AG20443 (cell line): ENCODE results near the gene TRMU.
"Not testable (repeated sequence)": the region's sequence is repeated elsewhere in the genome, so short reads cannot be mapped to it uniquely, and the experiment has no call there.

Source experiments
- DNase-seq: peaks from one replicate; pipeline ENCODE4 v3.0.0; 2012; ENCODE audit warnings: low spot score, mixed read lengths

The TRMU gene

DNA sequence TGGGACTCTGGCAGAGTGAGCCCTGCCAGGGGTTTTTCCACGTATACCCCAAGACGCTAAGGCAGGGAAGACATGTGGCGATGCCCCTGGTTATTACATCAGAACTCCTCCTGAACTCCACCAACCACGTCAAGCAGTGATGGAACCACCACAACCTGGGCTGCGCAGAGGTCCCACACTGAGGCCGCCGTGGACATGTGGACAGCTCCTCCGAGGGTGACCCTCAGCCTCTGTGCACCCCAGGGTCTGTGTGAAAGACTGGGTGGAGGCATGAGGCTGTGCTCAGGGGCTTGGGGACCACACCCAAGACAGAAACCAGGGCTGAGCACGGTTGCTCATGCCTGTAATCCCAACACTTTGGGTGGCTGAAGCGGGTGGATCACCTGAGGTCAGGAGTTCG is 52.2 kb downstream of the TRMU start:
- DNase-seq: no peak

DNA sequence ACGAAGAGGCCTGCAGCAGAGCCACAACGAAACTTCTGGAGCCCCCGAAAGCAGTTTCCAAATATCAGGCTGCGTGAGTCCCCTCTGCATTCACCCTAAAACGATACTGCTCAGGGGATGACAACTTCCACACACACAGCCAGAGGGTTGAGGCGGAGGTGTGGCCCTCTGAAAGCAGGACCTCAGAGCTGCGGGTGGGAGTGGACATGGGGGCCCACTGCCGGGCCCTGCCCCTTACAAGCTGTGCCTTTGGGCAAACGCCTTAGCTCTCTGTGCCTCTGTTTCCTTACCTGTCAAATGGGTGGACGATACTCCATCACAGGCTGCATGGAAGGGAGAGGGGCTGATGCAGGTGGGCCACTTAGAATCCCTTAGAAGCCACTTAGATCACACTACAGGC is 53.1 kb downstream of the TRMU start:
- DNase-seq: no peak

GRCh38 chr22:46389081-46389480 is 53.6 kb downstream of the TRMU start:
- no peak for DNase-seq

DNA sequence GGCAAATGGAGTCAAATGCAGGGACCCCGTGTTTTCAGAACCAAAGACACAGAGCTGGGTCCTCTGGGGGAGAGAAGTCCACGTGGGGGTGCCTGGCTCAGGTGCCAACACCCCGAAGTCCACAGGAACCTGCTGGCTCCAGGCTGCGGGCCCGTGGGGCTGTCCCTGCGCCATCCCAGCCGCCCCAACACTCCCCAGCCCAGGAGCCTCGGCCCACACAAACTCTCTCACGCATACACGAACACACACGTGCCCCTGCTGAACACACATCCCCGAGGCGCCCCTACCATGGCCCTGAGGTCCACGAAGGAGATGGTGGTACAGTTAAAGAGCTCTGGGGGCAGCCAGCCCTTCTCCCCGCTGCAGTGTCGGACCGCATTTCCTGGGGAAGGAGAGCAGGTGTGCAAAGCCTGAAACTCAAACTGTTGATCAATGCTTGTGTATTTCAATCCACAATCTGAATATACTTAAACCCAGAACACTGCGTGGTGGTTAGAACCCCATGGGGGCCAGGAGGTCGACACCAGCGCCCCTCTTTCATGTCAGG is 54.7 kb downstream of the TRMU start:
- no peak for DNase-seq

DNA sequence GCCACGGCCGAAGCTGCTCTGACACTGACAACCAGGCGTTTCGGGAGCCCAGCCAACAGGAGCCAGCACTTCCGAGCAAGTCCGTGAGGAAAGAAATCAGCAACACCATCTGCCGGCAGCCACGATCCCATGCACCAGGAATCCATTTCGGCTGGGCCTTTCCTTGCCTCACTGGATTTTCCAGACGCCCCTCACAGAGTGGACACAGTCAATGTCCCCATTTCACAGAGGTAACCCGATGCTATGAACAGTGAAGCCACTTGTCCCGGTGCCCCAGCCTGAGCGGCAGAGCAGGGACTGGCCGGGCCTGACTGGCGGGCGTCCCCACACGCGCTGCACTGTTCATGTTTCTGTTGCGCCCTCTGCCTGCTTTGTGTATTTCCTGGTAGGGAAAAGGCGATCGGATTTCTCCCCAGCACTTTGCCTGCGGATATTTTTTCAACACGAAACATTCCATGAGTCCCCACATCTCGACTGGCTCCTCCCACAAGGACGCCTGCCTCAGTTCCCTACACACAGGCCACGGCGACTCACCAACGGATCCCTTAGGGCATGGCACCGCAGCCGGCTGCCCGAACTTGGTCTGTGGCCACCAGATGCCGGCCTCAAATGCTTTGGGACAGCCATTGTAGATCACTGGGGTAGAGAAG is 55.3 kb downstream of the TRMU start:
- peak; percentile 94 for DNase-seq

GRCh38 chr22:46391486-46392136 is 56.1 kb downstream of the TRMU start:
- DNase-seq: no peak

DNA sequence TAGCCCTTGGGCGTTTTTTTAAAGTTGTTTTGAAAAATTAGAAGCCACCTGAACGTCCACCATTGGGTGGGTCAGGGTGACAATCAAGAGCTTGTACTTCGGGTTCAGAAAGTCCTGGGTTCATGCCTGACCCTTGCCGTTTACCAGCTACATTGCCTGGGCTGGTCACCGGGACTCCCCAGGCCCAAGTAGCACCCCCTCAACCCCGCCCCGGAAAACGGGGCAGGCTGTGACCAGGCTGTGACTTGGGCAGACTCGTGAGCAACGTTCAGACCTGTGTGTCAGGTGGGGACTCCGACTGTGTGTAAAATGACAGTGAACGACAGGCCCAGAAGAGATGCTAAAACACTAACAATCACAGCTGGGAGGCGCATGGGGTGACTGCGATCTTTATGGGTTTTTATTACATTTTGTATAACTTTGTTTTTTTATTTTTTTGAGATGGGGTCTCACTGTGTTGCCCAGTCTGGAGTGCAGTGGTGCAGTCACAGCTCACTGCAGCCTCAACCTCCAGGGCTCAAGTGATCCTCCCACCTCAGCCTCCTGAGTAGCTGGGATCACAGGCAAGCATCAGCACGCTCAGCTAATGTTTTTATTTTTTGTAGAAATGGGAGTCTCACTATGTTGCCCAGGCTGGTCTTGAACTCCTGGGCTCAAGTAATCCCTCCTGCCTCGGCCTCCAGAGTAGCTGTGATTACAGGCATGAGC is 56.8 kb downstream of the TRMU start:
- DNase-seq: no peak

DNA sequence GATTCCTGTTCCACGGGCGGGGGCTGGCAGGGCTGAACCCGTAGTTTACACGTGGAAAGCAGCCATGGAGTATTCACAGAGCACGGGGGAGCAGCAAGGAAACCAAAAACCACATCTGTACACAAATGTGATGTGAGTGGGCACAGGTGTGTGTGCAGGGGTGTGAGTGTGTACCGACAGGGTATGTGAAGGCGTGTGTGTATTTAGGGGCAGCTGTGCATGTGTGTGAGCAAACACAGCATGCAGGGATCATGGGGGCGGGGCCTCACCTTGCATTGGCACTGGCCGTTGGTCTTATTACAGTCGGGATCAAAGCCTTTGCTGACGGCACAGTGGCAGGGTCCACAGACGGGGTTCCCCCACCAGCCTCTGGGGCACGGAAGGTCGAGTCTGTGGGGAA is 58.4 kb downstream of the TRMU start:
- no peak for DNase-seq

- DNase-seq: no peak
Measured at GRCh38 chr22:46394622-46395021, 59.1 kb downstream of the TRMU start.

DNA sequence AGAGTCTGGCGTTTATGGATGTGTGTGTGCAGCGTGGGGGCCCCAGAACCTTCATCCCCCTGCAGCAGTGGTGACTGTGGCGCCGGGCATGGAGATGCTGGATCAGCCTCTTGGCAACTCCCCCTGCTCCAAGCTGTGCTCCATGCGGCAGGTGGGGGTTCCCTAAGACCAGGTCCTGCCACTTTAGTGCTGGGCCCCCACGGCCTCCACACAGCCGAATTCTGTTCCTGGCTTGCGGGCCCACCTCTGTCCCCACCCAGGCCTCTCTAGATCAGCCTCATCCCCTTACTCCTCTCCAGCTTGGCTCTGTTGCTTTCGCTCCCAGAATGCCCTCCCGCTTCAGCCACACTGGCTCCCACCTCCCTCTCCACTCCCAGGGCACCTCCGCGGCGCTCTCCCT is 59.6 kb downstream of the TRMU start:
- no peak for DNase-seq

DNA sequence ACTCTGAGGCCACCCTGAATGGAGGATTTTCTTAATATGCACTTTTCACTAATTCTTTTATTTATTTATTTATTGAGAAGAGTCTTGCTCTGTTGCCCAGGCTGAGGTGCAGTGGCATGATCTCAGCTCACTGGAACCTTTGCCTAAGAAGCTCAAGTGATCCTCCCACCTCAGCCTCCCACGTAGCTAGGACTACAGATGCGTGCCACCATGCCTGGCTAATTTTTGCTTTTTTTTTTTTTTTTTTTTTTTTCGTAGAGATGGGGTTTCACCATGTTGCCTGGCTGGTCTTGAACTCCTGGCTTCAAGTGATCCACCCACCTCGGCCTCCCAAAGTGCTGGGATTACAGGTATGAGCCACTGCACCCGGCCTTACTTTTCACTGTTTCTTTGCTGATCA is 61.5 kb downstream of the TRMU start:
- DNase-seq: not testable (repeated sequence)

DNA sequence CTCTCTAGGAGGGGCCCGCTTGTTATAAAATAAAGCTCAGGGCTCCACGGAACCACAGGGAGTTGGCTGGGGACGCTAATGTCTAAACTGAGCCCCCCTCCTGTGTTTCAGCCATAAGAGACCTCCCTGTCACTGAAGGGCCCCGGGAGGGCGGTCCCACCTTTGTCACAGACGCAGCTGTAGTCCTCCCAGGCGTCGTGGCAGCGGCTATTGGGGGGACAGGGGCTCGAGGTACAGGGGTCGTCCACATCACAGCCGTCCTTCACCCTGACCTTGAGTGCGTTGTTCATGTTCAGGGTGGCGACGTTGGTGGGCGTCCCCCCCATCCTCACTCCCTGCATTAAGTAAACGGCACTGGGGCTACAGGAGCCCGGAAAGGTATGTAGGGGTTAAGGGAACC is 62.0 kb downstream of the TRMU start:
- DNase-seq: no peak

DNA sequence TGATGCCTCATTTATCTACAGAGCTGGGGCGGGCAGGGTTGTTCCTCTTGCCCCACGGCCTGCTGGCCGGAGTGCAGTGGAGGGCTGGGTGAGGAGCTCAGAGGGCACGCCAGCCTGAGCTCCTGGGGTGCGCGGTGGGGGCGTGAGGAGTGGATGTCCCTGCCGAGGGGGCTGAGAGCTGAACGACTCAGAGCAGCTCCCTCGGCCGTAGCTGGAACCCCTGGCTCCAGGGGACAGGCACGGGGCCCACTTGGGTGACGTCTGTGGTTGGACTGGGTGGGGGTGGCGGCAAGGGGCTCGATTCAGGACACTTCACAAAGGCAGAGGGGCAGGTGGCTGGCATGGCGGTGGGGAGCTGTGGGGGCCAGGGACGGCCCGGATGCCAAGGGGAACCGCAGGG is 62.4 kb downstream of the TRMU start:
- DNase-seq: no peak

GRCh38 chr22:46399251-46400024 is 63.9 kb downstream of the TRMU start:
- no peak for DNase-seq

- no peak for DNase-seq
Measured at GRCh38 chr22:46401370-46401769, 65.9 kb downstream of the TRMU start.

GRCh38 chr22:46402505-46402904 is 67.0 kb downstream of the TRMU start:
- DNase-seq: no peak

- DNase-seq: not testable (repeated sequence)
Measured at GRCh38 chr22:46403880-46404279, 68.4 kb downstream of the TRMU start.

GRCh38 chr22:46405901-46406300 is 70.4 kb downstream of the TRMU start:
- DNase-seq: no peak

GRCh38 chr22:46406349-46406748 is 70.8 kb downstream of the TRMU start:
- DNase-seq: no peak

- no peak for DNase-seq
Measured at GRCh38 chr22:46406791-46407190, 71.3 kb downstream of the TRMU start.
